ENCODE results near the gene CCDC120.

CCDC120 gene

GRCh38 chrX:49106296-49106695 lies 47.5 kb downstream of the CCDC120 start:
- Histone ChIP-seq H3K4me1 (ENCODE audit: control insufficient read depth in 1 of 2, insufficient read depth in 1 of 2, low read depth in 1 of 2, low read length in 1 of 2) (peaks cover 9 to 10% of the 10 kb centered on the region in 2 experiments), H3K9me3 (no peaks in the 10 kb centered on the region), H3K27me3 (no peaks in the 10 kb centered on the region), H3K36me3 (peaks cover 4% of the 10 kb centered on the region), H3K4me3 (ENCODE audit: low read depth in 1 of 2, low read length in 1 of 2) (no peak overlapping the region), H3K27ac (no peak overlapping the region)
- no peak for TF ChIP-seq CTCF (IDR thresholded peaks at IDR 0.05)

DNA sequence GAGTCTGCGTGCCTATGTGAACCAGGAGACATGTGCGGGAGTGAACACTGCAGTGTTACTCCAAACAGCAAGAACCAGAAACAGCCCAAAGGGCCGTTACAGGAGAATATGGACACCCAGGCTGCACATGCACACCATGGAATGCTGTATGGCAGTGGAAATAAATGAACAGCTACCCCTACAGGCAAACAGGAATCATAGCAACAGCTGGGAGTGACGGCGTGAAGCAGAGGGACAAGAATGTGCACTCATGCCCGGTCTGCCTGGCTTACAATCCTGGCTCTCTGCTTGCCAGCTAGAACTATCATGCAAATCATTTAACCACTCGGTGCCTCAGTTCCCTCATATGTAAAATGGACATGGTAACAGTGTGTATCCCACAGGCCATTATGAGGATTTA lies 48.1 kb downstream of the CCDC120 start:
- no peak for TF ChIP-seq CTCF (IDR thresholded peaks at IDR 0.05)
- H3K27ac ChIP-seq, result no peak overlapping the region
- H3K4me3 ChIP-seq (ENCODE audit: low read depth in 1 of 2, low read length in 1 of 2), result no peak overlapping the region
- H3K36me3 ChIP-seq, result peaks cover 6% of the 10 kb centered on the region
- H3K9me3 ChIP-seq, result no peaks in the 10 kb centered on the region
- no peaks in the 10 kb centered on the region for H3K27me3 ChIP-seq
- peaks cover 3 to 6% of the 10 kb centered on the region in 2 experiments for H3K4me1 ChIP-seq (ENCODE audit: control insufficient read depth in 1 of 2, insufficient read depth in 1 of 2, low read depth in 1 of 2, low read length in 1 of 2)

- H3K27ac ChIP-seq, result no peak overlapping the region
- H3K4me1 ChIP-seq (ENCODE audit: control insufficient read depth in 1 of 2, insufficient read depth in 1 of 2, low read depth in 1 of 2, low read length in 1 of 2), result no peaks in the 10 kb centered on the region
- no peak overlapping the region for H3K4me3 ChIP-seq (ENCODE audit: low read depth in 1 of 2, low read length in 1 of 2)
- H3K9me3 ChIP-seq, result no peaks in the 10 kb centered on the region
- H3K27me3 ChIP-seq, result no peaks in the 10 kb centered on the region
- H3K36me3 ChIP-seq, result peaks cover 23% of the 10 kb centered on the region
- no peak for TF ChIP-seq CTCF (IDR thresholded peaks at IDR 0.05)
These were observed 49.8 kb downstream of the CCDC120 start for GRCh38 chrX:49108641-49109040.

GRCh38 chrX:49110417-49110816 lies 51.6 kb downstream of the CCDC120 start:
- TF ChIP-seq CTCF (IDR thresholded peaks at IDR 0.05), result no peak
- Histone ChIP-seq H3K4me3 (ENCODE audit: low read depth in 1 of 2, low read length in 1 of 2) (no peak overlapping the region), H3K4me1 (ENCODE audit: control insufficient read depth in 1 of 2, insufficient read depth in 1 of 2, low read depth in 1 of 2, low read length in 1 of 2) (no peaks in the 10 kb centered on the region), H3K36me3 (peaks cover 29% of the 10 kb centered on the region), H3K9me3 (no peaks in the 10 kb centered on the region), H3K27me3 (no peaks in the 10 kb centered on the region), H3K27ac (no peak overlapping the region)

- H3K4me1 ChIP-seq (ENCODE audit: control insufficient read depth in 1 of 2, insufficient read depth in 1 of 2, low read depth in 1 of 2, low read length in 1 of 2), result no peaks in the 10 kb centered on the region
- H3K27me3 ChIP-seq, result no peaks in the 10 kb centered on the region
- H3K36me3 ChIP-seq, result peaks cover 41% of the 10 kb centered on the region
- no peak for TF ChIP-seq CTCF (IDR thresholded peaks at IDR 0.05)
- H3K9me3 ChIP-seq, result no peaks in the 10 kb centered on the region
- no peak overlapping the region for H3K4me3 ChIP-seq (ENCODE audit: low read depth in 1 of 2, low read length in 1 of 2)
- no peak overlapping the region for H3K27ac ChIP-seq
These were observed 53.0 kb downstream of the CCDC120 start for GRCh38 chrX:49111791-49112190.

DNA sequence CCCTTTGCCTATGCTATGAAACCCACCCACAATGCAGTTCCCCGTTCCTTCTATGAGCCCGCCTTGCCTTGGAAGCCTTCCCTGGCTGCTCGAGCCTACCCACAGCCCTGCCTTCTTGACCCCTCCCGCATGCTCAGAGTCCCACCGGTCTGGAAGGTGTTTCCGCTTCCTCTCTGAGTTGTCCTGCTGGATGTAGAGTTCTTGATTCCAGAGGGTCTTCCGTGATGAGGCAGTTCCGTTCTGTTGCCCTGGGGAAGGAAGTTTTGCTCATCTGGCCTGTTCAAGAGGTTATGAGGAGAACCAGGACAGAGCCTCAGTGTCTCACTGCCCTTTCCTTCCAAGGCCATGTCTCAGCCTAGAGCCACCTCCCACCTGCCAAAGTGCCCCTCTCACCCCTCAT lies 57.3 kb downstream of the CCDC120 start:
- Histone ChIP-seq H3K36me3 (peaks cover 37% of the 10 kb centered on the region), H3K9me3 (no peaks in the 10 kb centered on the region), H3K4me3 (ENCODE audit: low read depth in 1 of 2, low read length in 1 of 2) (no peak overlapping the region), H3K27me3 (no peaks in the 10 kb centered on the region), H3K27ac (no peak overlapping the region), H3K4me1 (ENCODE audit: control insufficient read depth in 1 of 2, insufficient read depth in 1 of 2, low read depth in 1 of 2, low read length in 1 of 2) (peaks cover 6% of the 10 kb centered on the region in 2 experiments)
- TF ChIP-seq CTCF (IDR thresholded peaks at IDR 0.05), result no peak
